ENCODE results near the gene ANKRD29. TPM values are rescaled to one million over a fixed set of nuclear protein-coding genes. Genes with fewer than 3 reads are reported as not detected.

Gene ANKRD29, protein sequence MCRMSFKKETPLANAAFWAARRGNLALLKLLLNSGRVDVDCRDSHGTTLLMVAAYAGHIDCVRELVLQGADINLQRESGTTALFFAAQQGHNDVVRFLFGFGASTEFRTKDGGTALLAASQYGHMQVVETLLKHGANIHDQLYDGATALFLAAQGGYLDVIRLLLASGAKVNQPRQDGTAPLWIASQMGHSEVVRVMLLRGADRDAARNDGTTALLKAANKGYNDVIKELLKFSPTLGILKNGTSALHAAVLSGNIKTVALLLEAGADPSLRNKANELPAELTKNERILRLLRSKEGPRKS
- total RNA-seq (2014; rRNA removed; shearing (Covaris generic)): 3.2 and 3.4 TPM in 2 replicates
- 2.1 and 4.6 TPM in 2 replicates for polyA plus RNA-seq (2015; cell fraction: cytosol; rRNA removed)
- 14.8 and 15.3 TPM in 2 replicates for polyA plus RNA-seq (2015; cell fraction: nucleus; rRNA removed)

DNA sequence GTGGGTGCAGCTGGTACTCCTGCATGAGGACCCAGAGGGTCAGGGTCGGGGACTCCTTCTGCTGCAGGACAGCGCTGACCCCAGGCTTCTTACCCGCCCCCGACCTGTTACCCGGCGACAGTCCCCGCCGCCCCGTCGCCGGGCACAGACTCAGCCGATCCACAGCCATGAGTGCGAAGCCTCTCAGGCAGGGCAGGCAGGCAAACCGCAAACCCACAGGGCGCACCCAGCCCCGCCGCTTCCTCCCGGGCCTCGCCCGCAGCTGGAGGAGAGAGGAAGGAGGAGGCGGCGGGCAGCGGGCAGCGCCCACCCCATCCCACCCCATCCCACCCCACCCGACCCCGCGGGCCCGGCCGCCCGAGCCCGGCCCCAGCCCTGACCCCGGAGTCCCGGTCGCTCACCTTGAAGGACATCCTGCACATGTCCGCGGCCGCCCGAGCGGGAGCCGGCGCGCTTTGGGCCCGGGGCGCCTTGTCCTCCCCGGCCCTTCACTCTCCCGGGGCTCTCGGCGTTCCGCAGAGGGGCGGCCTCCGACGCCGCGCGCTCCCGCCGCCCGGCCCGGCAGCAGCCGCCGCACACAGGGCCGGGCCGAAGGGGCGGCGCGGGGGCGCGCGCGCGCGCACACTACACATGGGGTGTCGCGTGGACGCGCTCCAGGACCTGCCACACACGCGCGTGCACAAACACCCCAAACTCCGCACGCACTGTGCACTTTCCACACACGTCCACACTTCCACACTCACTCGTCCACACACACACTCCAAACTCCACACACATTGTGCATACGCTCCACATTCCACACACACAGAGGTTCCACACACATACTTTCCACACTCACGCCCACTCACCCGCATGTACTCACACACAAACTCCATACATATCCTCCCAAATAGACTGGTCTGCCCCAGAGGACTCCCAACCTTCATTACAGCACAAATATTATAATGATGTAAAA is at the start of gene ANKRD29:
ANKRD29 (minus strand) TSS at position 603 of the 955 bp plus-strand sequence; CDS start at position 422, 181 bp downstream.
- in situ Hi-C loops (cut with HindIII; ENCODE audit: low pct_unique_long_range_greater_than_20kb, low sequenced_read_pairs): no loop called here
- peak; percentile 46 for DNase-seq (ENCODE audit: low read depth, low spot score)

DNA sequence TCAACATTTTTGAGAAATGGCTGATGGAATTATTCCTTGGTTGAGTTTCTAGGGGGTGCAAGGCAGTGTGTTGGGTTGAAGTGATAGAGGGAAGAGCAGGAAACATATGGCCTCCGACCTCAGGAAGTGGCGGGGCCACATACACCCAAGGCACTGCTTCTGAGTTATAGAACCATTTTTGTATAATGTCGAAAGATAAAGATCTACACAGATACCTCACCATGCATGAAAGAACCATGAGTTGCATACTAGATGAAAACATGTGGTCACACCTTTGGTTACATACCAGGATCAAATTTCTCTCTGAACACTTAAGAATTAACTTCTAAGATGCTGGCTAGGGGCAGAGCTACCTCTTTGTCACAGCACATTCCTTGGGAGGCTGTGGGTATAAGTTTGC is 49.7 kb upstream of the ANKRD29 start:
- DNase-seq (ENCODE audit: low read depth, low spot score): no peak
- in situ Hi-C loops (cut with HindIII; ENCODE audit: low pct_unique_long_range_greater_than_20kb, low sequenced_read_pairs): no loop called here

DNA sequence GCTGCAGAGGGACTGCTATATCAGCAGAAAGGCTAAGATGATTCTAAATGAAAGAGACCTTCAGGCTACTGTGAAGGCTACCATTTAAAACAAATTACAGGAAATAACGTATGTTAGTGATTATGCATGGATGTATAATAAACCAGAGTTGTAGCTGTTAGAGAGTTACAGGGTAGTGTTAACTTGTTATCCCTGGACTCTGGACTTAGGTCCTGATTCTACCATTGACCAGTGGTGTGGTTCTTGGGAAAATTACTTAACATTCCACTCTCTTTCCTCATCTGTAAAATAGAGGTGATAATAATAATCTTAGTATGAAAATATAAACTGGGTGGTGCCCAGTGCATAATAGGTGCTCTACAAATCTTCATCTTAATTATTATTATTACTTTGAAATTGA is 48.7 kb upstream of the ANKRD29 start:
- in situ Hi-C loops (cut with HindIII; ENCODE audit: low pct_unique_long_range_greater_than_20kb, low sequenced_read_pairs): no loop called here
- DNase-seq (ENCODE audit: low read depth, low spot score): no peak

DNA sequence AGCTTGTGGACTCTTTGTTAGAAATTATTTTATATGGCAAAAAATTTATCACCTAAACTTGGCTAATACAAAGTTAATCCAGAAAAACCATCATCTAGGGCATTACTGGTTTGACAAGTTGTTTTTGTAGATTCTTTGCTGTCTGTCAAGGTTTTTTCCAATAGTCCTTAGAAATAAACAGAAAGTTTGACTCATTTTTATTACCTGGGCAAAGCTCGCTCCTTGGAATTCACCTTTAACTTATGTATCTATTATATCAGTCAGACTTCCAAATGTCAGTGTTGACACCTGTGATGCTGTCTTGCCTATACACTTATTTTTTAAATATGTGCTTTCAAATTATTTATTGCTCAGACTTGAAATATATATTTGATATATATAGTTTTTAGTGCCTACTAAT is 48.2 kb upstream of the ANKRD29 start:
- no peak for DNase-seq (ENCODE audit: low read depth, low spot score)
- in situ Hi-C loops (cut with HindIII; ENCODE audit: low pct_unique_long_range_greater_than_20kb, low sequenced_read_pairs): no loop called here

DNA sequence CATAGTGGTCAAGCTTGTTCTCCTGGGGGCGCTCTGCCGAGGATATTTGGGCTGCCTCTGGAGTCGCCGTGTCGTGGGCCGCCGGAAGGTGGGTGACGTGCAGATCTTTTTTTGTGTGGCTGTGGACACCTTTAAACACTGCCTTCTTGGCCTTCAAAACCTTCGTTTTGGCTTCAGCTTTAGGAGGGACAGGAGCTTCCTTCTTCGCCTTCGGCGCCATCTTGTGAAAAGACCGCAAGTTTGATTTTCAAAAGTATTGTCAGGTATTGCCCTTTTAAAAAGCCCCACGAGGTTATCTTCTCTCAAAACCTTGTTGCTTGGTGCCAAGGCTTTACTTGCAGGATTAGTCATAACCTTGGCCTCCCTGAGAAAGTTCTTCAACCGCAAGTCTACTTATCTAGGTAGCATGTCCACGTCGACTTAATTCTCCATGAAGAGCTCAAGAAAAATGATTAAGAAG is 47.4 kb upstream of the ANKRD29 start:
- DNase-seq (ENCODE audit: low read depth, low spot score): no peak
- in situ Hi-C loops (cut with HindIII; ENCODE audit: low pct_unique_long_range_greater_than_20kb, low sequenced_read_pairs): no loop called here

DNA sequence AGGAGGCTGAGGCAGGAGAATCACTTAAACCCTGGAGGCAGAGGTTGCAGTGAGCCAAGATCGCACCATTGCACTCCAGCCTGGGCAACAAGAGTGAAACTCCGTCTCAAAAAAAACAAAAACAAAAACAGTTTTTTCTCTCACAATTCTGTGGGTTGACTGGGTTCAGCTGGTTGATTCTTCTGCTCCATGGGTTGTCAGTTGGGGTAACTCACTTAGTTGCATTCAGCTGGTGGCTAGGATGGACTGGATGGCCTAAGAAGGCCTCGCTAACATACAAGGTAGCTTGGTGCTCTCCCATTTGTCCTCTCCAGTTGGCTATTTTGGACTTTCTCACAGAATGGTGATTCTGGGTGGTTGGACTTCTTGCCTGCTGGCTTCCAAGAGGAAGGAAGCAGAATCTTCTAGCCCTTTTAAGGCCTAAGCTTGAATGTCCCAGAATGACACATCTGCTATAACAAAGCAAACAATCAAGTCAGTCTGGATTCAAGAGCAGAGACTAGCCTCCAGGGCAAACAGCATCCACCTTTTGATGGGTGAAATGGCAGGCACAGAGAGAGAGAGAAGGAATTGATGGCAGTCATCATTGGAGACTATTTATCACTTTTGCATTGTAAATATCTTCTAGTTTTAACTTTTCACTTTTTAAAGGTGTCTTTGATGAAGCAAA is 44.4 kb upstream of the ANKRD29 start:
- in situ Hi-C loops (cut with HindIII; ENCODE audit: low pct_unique_long_range_greater_than_20kb, low sequenced_read_pairs): no loop called here
- no peak for DNase-seq (ENCODE audit: low read depth, low spot score)

DNA sequence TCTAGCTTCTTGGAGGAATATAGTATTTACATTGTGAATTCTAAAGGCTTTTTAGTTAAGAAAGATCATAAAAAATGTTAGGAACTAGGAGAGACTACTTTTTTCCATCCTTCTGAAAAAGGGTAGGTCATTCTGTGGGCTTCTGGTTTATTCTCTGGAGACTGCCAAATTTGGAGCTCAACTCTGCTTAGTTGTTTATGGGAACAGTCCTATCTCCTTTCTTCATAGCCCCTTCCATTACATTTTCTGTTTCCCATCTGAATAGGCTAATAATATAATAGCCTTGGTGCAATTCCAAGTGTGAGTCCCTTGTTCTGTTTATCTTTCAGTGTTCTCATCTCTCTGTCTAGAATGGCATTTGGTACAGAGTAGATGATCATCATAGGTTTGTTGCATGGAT is 42.1 kb upstream of the ANKRD29 start:
- in situ Hi-C loops (cut with HindIII; ENCODE audit: low pct_unique_long_range_greater_than_20kb, low sequenced_read_pairs): no loop called here
- no peak for DNase-seq (ENCODE audit: low read depth, low spot score)

DNA sequence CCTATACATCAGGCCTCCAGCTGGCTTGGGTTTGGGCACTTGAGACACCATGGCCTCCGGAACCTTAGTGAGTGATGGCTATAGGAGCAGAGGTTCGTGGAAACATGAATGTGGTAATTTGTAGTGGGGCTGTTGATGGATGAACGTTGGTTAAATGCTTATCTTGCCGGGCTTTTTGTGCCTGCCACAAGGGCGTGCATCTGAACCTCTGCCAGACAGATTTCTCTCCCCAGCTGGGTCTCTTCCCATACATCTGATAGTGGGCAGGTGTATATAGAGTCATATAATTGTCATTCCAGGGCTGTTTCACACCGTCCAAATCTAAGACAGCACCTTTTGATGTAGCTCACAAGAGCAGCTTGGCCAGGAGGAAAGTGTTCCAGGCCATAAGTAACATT is 41.3 kb upstream of the ANKRD29 start:
- in situ Hi-C loops (cut with HindIII; ENCODE audit: low pct_unique_long_range_greater_than_20kb, low sequenced_read_pairs): no loop called here
- DNase-seq (ENCODE audit: low read depth, low spot score): no peak

DNA sequence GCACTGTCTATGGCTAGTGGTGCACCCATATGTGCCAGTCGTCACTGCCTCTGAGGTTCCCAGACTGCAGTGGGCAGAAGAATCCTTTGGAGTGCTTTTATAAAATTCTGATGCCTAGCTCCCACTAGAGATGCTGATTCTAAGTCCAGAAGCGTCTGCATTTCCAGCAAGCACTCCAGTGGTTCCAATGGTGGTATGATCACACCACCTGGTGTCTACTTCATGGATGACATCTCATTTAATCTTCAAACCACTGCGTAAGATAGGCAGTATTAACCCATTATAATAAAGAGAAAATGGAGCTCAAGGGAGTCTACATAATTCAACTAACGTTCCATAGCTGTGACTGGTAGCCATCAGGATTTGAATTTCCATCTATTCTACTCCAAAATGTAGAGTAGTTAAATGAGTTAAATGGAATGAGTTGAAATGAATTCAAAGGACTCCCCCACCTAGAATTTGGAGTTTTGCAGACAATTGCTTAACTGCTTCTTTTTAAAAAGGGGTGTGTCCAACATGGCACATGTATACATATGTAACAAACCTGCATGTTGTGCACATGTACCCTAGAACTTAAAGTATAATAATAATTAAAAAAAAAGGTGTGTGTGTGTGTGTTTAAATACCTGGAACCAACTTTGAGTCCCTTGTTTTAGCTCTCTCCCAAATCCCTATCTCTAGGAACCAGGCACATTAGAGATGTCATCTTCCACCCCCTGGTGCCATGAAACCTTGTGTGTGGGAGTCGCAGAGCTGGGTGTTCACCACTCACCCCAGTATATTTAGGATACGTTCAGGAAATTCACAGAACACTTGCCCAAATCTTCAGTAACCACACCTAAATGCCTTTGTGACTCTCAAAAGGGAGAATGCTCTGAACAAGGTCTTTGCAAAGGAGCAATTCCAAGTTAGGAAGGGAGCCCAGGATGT is 40.6 kb upstream of the ANKRD29 start:
- peak; percentile 79 for DNase-seq (ENCODE audit: low read depth, low spot score)
- in situ Hi-C loops (cut with HindIII; ENCODE audit: low pct_unique_long_range_greater_than_20kb, low sequenced_read_pairs): no loop called here

DNA sequence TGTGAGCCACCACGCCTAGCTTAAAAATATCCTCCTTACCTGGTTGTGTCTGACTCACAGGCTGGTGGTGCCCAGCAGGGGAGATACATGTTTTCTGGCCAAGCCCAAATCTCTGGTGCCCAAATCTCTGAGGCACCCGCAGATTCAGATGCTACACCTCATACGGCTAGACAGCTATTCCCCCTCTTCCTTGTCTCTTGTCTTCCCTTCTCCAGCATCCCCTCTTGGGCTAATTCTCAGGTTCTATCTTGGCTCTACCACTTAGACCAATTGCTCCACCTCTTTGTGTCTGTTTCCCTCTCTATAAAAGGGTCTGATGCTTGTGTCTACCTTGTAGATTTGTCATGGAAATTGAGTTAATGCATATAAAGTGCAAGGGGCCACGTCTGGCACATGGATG is 39.9 kb upstream of the ANKRD29 start:
- in situ Hi-C loops (cut with HindIII; ENCODE audit: low pct_unique_long_range_greater_than_20kb, low sequenced_read_pairs): no loop called here
- no peak for DNase-seq (ENCODE audit: low read depth, low spot score)

DNA sequence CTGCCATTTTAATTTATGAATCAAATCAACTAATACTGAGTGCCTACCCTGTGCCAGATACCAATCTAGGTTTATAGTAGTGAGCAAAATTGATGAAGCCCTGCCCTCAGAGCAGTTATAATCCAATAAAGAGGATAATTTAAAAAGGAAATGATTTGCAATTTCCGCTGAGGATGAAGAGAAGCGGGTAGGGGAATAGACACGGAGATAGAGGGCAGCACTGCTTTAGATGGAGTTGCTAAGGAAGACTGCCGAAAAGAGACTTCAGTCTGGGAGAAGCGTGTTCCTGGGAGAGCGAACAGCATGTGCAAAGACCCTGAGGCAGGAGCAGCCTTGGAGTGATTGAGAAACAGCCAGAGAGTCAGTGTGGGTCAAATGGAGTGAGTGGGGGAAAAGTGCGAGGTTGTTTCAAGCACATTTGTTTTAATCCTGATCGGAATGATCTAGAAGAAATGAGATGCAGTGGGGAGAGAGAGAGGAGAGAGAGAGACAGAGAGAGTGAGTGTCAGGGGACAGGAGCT is 38.9 kb upstream of the ANKRD29 start:
- DNase-seq (ENCODE audit: low read depth, low spot score): no peak
- in situ Hi-C loops (cut with HindIII; ENCODE audit: low pct_unique_long_range_greater_than_20kb, low sequenced_read_pairs): no loop called here

DNA sequence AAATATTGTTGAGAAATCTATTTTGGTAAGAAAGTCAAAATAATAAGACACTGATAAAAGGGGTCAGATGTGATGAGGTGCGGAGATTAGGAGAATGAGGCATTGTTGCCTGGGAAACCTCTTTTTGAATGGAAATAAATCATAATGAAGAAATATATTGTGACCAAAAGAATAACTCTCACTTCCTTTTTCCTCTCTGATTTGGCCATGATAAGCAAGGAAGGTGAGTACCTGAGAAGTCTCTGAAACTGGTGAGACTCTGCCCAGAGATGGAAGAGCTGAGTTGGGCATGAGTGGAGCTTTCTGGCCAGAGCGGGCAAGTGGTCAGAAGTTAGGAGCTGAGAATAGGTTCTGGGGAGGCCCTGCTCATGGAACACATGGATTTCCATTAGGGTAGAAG is 38.3 kb upstream of the ANKRD29 start:
- DNase-seq (ENCODE audit: low read depth, low spot score): no peak
- in situ Hi-C loops (cut with HindIII; ENCODE audit: low pct_unique_long_range_greater_than_20kb, low sequenced_read_pairs): no loop called here

DNA sequence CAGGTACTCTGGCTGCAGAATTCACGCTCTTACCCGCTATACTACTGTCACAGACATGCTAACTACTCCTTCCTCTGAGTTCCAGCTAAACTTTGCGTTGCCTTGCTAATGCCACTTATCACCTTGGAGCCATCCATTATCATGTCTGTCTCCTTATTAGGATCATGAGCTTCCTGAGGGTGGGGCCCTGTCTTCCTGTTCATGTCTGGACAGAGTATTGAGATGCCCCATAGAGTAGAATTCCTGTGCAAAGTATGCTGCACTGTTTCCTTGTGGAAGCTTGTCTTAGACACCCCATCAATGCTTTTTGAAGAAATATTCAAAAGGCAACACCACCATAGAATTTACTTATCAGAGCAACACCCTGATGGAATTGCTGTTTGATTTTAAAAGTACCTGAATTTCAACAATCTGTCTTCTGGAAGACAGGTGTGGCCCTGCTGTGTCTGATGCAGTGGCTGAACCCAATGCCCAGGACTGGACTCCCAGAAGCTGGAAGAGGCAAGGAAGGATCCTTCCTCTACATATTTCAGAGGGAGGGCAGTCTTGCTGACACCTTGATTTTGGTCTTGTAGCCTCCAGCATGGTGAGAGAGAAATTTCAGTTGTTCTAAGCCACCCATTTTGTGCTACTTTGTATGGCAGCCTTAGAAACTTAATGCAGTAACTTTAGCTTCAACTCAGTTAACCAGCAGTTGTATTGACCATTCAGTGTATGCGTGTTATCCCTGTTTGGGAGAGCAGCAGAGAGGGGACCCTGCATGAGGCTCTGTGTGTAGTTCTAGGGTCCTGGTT is 32.1 kb upstream of the ANKRD29 start:
- in situ Hi-C loops (cut with HindIII; ENCODE audit: low pct_unique_long_range_greater_than_20kb, low sequenced_read_pairs): no loop called here
- DNase-seq (ENCODE audit: low read depth, low spot score): no peak

DNA sequence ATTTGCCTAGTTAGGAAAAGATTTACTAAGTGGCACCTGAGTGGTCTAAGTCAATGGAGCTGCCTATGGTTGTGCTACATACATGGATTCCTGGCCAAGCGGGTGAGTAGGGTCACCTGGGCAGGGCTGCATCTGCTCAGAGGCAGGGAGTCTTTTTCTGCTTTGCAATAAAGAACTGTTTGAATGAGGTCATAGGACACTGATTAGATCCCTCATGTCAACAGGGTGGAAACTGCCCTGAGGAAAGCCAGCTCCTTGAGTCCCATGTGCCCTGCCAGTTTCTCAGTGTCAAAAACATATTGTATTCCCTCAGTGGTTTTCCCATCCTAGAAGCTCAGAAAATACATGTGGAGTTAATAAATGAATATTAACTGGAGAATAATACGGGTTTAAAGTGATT is 31.1 kb upstream of the ANKRD29 start:
- in situ Hi-C loops (cut with HindIII; ENCODE audit: low pct_unique_long_range_greater_than_20kb, low sequenced_read_pairs): no loop called here
- no peak for DNase-seq (ENCODE audit: low read depth, low spot score)

DNA sequence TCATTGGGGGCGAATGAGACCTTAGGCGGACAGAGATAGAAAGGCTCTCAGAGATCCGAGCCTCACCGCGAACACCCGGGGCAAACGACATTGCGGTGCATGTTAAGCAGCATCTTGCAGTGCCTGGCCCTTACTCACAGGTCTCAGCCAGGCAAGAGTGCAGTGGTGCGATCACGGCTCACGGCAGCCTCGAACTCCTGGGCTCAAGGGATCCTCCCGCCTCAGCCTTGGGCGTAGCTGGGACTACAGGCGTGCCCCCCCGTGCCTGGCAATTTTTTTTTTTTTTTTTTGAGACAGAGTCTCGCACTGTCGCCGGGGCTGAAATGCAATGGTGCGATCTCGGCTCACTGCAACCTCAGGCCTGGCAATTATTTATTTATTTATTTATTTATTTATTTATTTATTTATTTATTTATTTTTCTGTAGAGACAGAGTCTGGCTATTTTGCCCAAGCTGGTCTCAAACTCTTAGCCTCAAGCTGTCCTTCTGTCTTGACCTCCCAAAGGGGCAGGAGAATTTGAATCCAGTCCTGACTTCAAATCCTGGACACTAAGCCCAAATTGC is 27.9 kb upstream of the ANKRD29 start:
- no peak for DNase-seq (ENCODE audit: low read depth, low spot score)
- in situ Hi-C loops (cut with HindIII; ENCODE audit: low pct_unique_long_range_greater_than_20kb, low sequenced_read_pairs): no loop called here
